Stimulated activated CD8-positive, alpha-beta memory T cell treated with anti-CD3 and anti-CD28 coated beads, Interleukin-12 subunit alpha, Interleukin-12 subunit beta, amount 100 ng/mL, for 24 hours (primary cell): Measurements from ENCODE around the gene APCDD1L.
"Not testable (repeated sequence)": the region's sequence is repeated elsewhere in the genome, so short reads cannot be mapped to it uniquely, and the experiment has no call there.

Experiments
- DNase-seq: peaks from one replicate; pipeline ENCODE4 v3.0.0-alpha.2; 2020; ENCODE audit errors: extremely low read depth

APCDD1L gene

GRCh38 chr20:58545565-58546415, 30.6 kb upstream of the APCDD1L start:
- DNase-seq: no peak

GRCh38 chr20:58544891-58545290, 29.7 kb upstream of the APCDD1L start:
- no peak for DNase-seq

GRCh38 chr20:58544286-58544685, 29.1 kb upstream of the APCDD1L start:
- DNase-seq: no peak

- no peak for DNase-seq
Measured at GRCh38 chr20:58543274-58543673, 28.1 kb upstream of the APCDD1L start.

GRCh38 chr20:58542411-58543095, 27.4 kb upstream of the APCDD1L start:
- no peak for DNase-seq

GRCh38 chr20:58542034-58542410, 26.8 kb upstream of the APCDD1L start:
- not testable (repeated sequence) for DNase-seq

- no peak for DNase-seq
Measured at GRCh38 chr20:58538752-58539151, 23.6 kb upstream of the APCDD1L start.

GRCh38 chr20:58537831-58538230, 22.6 kb upstream of the APCDD1L start:
- DNase-seq: no peak

- no peak for DNase-seq
Measured at GRCh38 chr20:58536289-58536688, 21.1 kb upstream of the APCDD1L start.

GRCh38 chr20:58531657-58532056, 16.5 kb upstream of the APCDD1L start:
- no peak for DNase-seq

GRCh38 chr20:58531063-58531462, 15.9 kb upstream of the APCDD1L start:
- no peak for DNase-seq

GRCh38 chr20:58528412-58528811, 13.2 kb upstream of the APCDD1L start:
- no peak for DNase-seq

GRCh38 chr20:58526411-58526810, 11.2 kb upstream of the APCDD1L start:
- no peak for DNase-seq

- no peak for DNase-seq
Measured at GRCh38 chr20:58524814-58525213, 9.6 kb upstream of the APCDD1L start.

- DNase-seq: no peak
Measured at GRCh38 chr20:58523971-58524315, 8.7 kb upstream of the APCDD1L start.

- DNase-seq: no peak
Measured at GRCh38 chr20:58523072-58523970, 8.1 kb upstream of the APCDD1L start.

- no peak for DNase-seq
Measured at GRCh38 chr20:58522666-58523065, 7.5 kb upstream of the APCDD1L start.

GRCh38 chr20:58521763-58522162, 6.6 kb upstream of the APCDD1L start:
- no peak for DNase-seq

- no peak for DNase-seq
Measured at GRCh38 chr20:58519940-58520712, 4.9 kb upstream of the APCDD1L start.

GRCh38 chr20:58518896-58519593, 3.8 kb upstream of the APCDD1L start:
- no peak for DNase-seq

- DNase-seq: no peak
Measured at GRCh38 chr20:58518387-58518786, 3.2 kb upstream of the APCDD1L start.
